ENCODE data around the gene AZI2.

The AZI2 gene, protein sequence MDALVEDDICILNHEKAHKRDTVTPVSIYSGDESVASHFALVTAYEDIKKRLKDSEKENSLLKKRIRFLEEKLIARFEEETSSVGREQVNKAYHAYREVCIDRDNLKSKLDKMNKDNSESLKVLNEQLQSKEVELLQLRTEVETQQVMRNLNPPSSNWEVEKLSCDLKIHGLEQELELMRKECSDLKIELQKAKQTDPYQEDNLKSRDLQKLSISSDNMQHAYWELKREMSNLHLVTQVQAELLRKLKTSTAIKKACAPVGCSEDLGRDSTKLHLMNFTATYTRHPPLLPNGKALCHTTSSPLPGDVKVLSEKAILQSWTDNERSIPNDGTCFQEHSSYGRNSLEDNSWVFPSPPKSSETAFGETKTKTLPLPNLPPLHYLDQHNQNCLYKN

DNA sequence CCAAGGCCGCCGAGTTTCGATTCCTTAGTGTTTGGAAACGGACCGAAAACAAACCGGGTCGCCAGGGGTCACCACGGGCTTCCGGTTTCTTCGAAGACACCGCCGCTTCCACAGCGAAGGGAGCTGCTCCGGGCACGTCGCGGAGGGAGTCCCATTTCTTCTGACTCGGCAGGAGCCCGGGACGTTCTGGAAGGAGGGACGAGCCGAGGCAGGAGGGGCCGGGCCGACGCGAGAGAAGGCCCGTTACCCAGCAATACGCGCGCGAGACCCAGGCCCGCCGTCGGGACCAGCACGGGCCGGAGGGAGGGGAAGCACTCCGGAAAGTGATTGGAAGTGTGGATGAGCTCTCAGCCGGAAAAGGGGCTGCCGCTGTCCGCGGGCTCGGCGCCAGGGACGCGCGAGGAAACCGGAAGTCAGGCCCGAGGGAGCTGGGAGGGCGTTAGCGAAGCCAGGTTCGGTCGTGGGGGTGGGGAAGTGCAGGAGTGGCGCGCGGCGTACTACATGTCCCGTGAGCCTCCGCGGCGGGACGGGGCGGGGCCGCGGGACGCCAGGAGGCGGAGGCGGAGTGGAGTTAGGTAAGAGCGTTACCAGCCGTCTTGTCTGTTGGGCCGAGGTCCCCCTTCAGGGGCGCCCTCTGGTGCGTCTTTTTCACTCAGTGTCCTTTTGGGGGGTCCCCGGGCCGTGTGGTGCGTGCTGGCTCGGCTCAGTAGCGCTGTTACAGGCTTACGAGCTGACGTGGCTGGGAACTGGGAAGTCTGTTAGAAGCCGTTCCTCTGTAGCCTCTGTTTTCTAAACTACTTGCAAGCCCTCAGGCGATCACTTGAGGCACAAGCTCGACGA, at the start of gene AZI2, which contains the start of gene ZCWPW2:
TSS of gene AZI2 (minus strand) at position 196 of the 840 bp plus-strand sequence. CDS start 8,207 bp downstream, outside the sequence.
TSS of gene ZCWPW2 (plus strand) at position 93 of the 840 bp plus-strand sequence. CDS start 64,348 bp downstream, outside the sequence.
- DNase-seq (ENCODE audit: low read depth) = peak; percentile 92

DNA sequence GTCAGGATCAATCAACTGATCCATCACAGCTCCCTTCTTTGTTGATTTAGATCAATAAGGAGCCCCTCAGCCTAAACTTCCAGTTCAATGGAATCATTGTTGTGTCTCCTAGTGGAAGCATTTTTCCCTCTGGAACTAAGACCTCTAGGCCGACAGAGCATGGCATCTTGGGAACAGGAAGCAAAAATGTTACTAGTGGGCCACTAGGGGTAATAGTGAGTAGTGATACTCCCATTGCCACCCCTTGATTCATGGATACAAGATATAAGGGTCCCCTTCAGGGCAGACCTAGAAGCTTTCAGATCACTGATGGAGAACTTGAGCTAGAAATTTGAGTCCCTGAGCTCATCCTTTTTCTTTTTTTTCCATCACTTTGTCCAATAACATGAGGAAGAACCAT, 40.4 kb upstream of the AZI2 start:
- DNase-seq (ENCODE audit: low read depth) = no peak

- no peak for DNase-seq (ENCODE audit: low read depth)
Measured at GRCh38 chr3:28386049-28386448, 37.4 kb upstream of the AZI2 start.

DNA sequence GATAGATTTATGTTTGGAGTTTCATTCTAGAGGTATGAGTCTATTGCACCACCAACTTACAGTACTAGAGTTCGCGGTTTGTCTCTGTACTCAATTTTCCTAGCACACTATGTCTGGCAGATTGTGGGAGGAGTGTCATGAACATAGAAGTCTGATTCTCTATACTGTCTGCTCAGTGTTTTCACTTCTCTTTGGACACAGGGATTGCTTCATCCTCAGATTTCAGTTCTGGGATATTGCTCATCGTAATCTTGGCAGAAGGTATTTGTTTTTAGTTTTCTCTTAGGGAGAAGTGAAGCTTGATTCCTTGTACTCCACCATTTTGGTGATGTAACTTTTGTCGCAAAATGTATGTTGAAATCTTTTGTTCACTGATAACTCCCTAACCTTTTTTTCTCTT, 27.8 kb upstream of the AZI2 start:
- DNase-seq (ENCODE audit: low read depth) = peak; percentile 25

DNA sequence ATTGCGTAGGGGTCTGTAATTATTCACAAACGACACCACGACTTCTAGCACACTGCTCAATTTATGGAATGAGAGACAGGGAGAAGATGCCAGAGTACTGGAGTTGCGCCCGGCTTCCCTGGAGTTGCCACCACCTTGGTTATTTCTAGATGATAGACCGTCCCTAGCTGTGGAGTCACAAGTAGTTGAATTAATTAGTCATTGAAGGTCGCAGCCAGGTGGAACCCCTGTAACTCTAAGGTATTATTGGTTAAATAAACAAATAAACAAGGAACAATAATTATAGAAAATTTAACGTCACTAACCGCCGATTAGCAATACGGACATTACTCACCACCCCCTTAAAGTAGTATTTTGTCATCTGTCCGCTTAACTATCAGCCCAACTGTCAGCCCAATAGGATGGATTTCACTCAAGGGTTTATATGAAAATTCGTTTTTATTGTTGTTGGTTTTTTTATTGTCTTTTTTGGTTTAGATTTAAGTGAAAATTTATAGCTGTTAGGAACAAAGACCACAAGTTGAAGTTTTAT, 911 bp upstream of the AZI2 start:
- DNase-seq (ENCODE audit: low read depth) = no peak

DNA sequence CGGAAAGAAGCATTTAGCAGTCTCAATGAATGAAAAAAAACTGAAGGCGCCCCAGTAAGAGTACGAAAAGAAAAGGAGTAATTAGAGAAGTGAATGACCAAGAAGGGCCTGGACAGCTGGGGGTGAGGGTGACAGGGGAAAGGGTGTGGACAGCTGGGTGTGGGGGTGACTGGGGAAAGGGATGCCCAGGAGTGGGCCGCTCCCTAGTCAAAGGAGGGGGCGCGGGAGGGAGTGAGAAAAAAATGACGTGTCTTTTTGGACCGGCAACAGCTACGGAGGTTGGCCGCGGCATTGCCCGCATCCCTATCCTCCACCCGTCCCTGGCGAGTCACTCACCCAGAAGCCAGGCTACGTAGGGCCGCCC, 377 bp downstream of the AZI2 start:
- DNase-seq (ENCODE audit: low read depth) = no peak

DNA sequence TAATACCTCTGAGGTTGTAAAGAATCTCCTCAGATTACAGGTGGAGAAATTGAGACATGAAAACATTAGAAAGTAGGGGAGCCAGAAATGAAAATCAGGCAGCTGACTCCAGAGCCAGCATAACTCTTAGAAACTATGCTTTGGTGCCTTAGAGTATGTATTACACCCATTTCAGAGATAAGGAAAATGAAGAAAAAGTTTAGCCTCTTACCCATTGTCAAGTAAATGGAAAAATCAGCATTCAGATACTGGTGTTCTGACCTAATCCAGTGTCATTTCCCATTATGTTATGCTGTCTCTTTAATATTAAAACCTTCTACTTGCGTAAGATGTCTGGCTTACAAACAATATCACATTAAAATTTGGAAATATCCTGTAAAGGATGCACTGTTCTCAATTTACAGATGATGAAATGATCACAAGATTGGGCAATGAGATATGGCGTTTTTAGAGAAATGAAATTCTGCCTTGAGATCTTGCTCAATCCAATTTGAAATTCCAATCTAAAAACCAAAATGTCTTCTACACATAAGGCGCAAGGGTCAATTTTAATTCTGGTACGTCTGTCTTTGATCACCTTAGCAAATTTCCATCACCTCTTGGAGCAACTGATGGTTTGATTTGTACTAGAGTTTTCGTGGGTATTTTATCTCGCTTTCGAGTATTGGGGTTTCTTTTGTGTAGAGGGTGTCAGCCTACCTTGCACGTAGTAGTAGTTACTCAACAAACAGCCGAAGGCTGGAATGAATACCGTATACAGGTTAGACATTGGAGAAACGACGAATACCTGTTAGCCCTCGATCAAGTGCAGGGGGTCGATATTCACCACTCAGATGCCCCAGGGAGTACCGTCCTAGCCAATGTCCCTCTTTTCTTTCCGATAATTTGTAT, 1.0 kb downstream of the AZI2 start:
- DNase-seq (ENCODE audit: low read depth) = peak; percentile 57

DNA sequence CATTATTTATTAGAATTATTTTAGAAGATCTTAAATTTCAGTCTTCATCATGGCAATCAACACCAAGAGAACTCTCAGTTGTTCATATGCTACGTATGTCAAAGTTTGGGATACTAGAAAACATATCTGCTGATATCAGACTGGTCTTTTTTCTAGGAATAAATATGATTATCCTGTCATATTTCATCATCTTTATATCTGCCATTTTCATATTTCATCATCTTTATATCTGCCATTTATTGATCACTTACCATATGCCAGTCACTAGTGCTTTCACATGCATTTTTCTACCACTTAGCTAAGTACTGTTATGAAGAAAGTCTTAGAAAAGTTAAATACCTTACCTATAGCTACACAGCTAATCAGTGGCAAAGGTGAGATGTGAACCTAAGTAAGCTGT, 2.9 kb downstream of the AZI2 start:
- DNase-seq (ENCODE audit: low read depth) = no peak

GRCh38 chr3:28343144-28343543, 5.5 kb downstream of the AZI2 start:
- DNase-seq (ENCODE audit: low read depth) = no peak

DNA sequence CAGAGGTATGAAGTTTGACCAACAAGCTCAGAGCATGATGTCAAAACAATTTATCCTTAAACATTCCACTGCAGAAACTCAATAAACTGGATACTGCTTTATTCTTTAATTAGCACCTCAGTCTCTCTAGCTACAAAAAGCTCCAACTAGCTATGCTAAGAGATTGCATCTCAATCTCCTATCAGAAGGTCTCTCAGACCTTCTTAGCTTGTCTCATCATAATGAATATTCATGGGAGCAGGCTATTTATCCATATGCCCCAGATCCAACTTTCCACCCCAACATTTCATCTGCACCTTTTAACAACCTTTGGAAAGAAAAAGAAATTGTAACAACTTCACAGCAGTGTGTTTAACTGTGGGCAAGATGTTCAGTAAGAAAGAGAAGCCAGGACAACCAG, 11.4 kb downstream of the AZI2 start:
- DNase-seq (ENCODE audit: low read depth) = no peak

- no peak for DNase-seq (ENCODE audit: low read depth)
Measured at GRCh38 chr3:28335246-28335645, 13.4 kb downstream of the AZI2 start.

GRCh38 chr3:28334552-28334951, 14.1 kb downstream of the AZI2 start:
- no peak for DNase-seq (ENCODE audit: low read depth)

GRCh38 chr3:28328188-28329151, 20.2 kb downstream of the AZI2 start:
- no peak for DNase-seq (ENCODE audit: low read depth)

- DNase-seq (ENCODE audit: low read depth) = no peak
Measured at GRCh38 chr3:28326458-28326926, 22.1 kb downstream of the AZI2 start.

GRCh38 chr3:28322464-28322863, 26.2 kb downstream of the AZI2 start:
- no peak for DNase-seq (ENCODE audit: low read depth)

- DNase-seq (ENCODE audit: low read depth) = no peak
Measured at GRCh38 chr3:28320981-28321380, 27.6 kb downstream of the AZI2 start.

- DNase-seq (ENCODE audit: low read depth) = peak; percentile 14
Measured at GRCh38 chr3:28317438-28318022, 31.1 kb downstream of the AZI2 start.

DNA sequence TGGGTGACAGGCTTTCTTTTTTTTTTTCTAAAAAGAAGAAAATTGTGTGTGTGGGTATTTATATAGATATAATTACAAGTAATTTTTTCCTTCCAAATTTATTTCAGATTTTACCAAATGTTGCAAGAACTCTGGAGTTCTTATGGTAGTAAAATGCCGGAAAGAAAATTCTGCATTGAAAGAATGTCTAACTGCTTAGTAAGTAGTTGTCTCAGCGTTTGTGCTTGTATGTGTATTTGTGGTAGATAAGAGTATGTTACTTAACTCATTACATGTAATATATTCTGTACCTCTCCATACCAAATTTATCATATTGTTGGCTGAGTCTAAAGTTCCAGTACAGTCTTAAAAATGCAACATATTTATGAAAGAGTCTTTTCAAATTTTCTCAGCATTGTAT, 32.4 kb downstream of the AZI2 start:
- no peak for DNase-seq (ENCODE audit: low read depth)

GRCh38 chr3:28315711-28316110, 32.9 kb downstream of the AZI2 start:
- DNase-seq (ENCODE audit: low read depth) = no peak

DNA sequence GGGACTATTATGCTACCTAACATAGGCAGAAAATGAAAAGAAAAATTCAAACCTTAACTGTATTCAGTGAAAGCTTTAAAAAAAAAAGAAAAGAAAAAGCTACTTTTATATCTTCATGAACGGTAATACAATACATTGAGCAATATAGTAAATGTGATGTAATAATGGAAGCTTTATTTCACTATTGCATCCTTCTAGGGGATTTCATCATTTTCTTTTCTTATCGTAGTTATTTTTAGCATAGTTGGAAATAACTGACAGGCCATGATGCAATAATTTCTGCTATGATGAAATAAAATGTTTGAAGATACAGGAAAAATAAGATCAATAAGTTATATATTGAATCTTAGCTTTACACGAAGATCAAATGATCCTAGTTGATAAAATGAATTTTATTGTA, 40.4 kb downstream of the AZI2 start:
- DNase-seq (ENCODE audit: low read depth) = no peak

All from GM04504 (cell line).